Mesothelial cell of epicardium (in vitro differentiated cells): Measurements from ENCODE around the gene SERPINB1. TPM values are rescaled to one million over a fixed set of nuclear protein-coding genes. Genes with fewer than 3 reads are reported as not detected.
"Not testable (repeated sequence)": the region's sequence is repeated elsewhere in the genome, so short reads cannot be mapped to it uniquely, and the experiment has no call there.

Experiments
- DNase-seq, 2 experiments: peaks; one replicate each; pipeline ENCODE4 v3.0.0; 2021; ENCODE audit warnings: low spot score in 2 of 2; ENCODE audit not compliant: unreplicated experiment in 2 of 2
- H3K27ac Mint-ChIP-seq: 2 replicates; pipeline ENCODE4 v1.8.0; 2021; ENCODE audit warnings: mixed read lengths
- H3K27me3 Mint-ChIP-seq: 2 replicates; pipeline ENCODE4 v1.8.0; 2021; ENCODE audit warnings: low read depth, mixed read lengths
- H3K36me3 Mint-ChIP-seq: 2 replicates; pipeline ENCODE4 v1.8.0; 2021; ENCODE audit warnings: mixed read lengths
- H3K4me1 Mint-ChIP-seq: 2 replicates; pipeline ENCODE4 v1.8.0; 2021; ENCODE audit warnings: mixed read lengths
- H3K4me3 Mint-ChIP-seq: 2 replicates; pipeline ENCODE4 v1.8.0; 2021; ENCODE audit warnings: mild to moderate bottlenecking, moderate library complexity, mixed read lengths
- H3K9me3 Mint-ChIP-seq: 2 replicates; pipeline ENCODE4 v1.8.0; 2021; ENCODE audit warnings: mixed read lengths
- total RNA-seq: library from RNA; stranded (reverse); gene quantifications from 3 replicates; pipeline ENCODE4 v1.2.1, GENCODE V29; 2021
- TF ChIP-seq, protein P1 (sequence below): fragments of 200-600 bp; sonication (generic); IDR thresholded peaks from one replicate; pipeline ENCODE4 v1.5.0; 2021; ENCODE audit warnings: antibody characterized with exemption; ENCODE audit not compliant: unreplicated experiment

SERPINB1 gene
- total RNA-seq, 1 donor from 2014 or later: 18.5 TPM

DNA sequence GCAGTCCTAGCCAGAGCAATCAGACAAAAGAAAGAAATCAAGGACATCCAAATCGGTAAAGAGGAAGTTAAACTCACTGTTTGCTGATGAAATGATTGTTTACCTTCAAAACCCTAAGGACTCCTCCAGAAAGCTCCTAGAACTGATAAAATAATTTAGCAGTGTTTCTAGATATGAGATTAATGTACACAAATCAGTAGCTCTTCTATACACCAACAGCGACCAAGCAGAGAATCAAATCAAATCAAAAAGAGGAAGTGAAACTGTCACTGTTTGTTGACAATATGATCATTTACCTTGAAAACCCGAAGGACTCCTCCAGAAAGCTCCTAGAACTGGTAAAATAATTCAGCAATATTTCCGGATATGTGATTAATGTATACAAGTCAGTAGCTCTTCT, 39.8 kb upstream of the SERPINB1 start:
- Mint-ChIP-seq H3K9me3 (peaks cover 34% of the 10 kb centered on the region), H3K36me3 (peaks cover 9% of the 10 kb centered on the region), H3K27me3 (no peaks in the 10 kb centered on the region), H3K4me3 (no peak overlapping the region), H3K27ac (no peak overlapping the region), H3K4me1 (peaks cover 18% of the 10 kb centered on the region)
- TF ChIP-seq, protein P1, sequence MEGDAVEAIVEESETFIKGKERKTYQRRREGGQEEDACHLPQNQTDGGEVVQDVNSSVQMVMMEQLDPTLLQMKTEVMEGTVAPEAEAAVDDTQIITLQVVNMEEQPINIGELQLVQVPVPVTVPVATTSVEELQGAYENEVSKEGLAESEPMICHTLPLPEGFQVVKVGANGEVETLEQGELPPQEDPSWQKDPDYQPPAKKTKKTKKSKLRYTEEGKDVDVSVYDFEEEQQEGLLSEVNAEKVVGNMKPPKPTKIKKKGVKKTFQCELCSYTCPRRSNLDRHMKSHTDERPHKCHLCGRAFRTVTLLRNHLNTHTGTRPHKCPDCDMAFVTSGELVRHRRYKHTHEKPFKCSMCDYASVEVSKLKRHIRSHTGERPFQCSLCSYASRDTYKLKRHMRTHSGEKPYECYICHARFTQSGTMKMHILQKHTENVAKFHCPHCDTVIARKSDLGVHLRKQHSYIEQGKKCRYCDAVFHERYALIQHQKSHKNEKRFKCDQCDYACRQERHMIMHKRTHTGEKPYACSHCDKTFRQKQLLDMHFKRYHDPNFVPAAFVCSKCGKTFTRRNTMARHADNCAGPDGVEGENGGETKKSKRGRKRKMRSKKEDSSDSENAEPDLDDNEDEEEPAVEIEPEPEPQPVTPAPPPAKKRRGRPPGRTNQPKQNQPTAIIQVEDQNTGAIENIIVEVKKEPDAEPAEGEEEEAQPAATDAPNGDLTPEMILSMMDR: no peak
- DNase-seq: no peak

DNA sequence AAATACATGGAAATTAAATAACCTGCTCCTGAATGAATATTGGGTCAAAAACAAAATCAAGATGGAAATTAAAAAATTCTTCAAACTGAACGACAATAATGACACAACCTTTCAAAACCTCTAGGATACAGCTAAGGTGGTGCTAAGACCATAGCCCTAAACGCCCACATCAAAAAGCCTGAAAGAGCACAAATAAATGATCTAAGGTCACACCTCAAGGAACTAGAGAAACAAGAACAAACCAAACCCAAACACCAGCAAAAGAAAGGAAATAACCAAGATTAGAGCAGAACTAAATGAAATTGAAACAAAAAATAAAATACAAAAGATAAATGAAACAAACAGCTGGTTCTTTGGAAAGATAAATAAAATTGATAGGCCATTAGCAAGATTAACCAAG, 38.5 kb upstream of the SERPINB1 start:
- not testable (repeated sequence) for H3K27me3 Mint-ChIP-seq, H3K27ac Mint-ChIP-seq, DNase-seq, H3K4me3 Mint-ChIP-seq, H3K36me3 Mint-ChIP-seq
- Mint-ChIP-seq H3K9me3 (peaks cover 34% of the 10 kb centered on the region), H3K4me1 (peaks cover 21% of the 10 kb centered on the region)

DNA sequence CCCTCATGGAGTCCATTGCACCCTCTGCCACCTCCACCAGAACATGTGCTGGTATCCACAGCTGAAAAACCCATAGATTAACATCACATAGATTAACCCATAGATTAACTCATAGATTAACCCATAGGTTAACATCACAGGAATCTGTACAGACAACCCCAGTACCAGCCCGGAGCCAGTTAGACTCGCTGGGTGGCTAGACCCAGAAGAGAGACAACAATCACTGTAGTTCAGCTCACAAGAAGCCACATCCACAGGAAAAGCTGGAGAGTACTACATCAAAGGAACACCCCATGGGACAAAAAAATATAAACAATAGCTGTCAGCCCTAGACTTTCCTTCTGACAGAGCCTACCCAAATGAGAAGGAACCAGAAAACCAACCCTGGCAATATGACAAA, 36.3 kb upstream of the SERPINB1 start:
- DNase-seq: no peak
- peaks cover 34% of the 10 kb centered on the region for H3K9me3 Mint-ChIP-seq
- H3K36me3 Mint-ChIP-seq: peaks cover 9% of the 10 kb centered on the region
- TF ChIP-seq, protein P1: no peak
- no peaks in the 10 kb centered on the region for H3K27me3 Mint-ChIP-seq
- H3K4me3 Mint-ChIP-seq: no peak overlapping the region
- peaks cover 26% of the 10 kb centered on the region for H3K4me1 Mint-ChIP-seq
- peak overlapping the region; percentile 23 for H3K27ac Mint-ChIP-seq

DNA sequence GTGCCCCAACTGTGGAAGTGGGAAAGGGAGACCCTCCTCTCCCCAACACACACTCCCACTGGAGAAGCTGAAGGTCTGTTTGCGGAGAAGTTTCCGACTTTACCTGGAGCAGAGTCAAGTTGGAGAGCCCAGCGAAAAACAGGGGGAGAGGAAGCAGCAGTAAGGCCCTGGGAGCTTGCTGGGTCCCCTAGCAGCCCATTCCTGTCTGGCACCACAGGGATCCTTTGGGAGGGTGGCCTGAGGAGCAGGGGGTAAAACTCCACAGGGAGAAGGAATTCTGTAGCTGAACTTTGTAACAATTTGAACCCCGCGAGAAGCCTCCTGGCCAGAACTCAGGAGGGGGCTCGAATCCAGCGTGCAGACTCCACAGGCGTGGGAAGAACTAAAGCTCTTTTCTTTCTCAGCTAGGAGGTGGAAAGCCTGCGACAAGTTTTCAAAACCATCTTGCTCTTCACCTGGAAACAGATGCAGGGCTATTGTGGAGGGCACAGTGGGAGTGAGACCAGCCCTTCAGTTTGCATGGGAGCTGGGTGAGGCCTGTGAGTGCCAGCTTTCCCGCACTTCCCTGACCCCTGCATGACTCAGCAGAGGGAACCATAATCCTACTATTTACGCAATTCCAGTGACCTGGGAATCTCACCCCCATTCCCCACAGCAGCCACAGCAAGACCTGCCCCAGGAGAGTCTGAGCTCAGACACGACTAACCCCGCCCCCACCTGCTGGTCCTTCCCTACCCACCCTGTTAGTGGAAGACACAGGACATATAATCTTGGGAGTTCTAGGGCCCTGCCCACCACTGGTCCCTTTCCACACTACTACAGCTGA, 35.6 kb upstream of the SERPINB1 start:
- Mint-ChIP-seq H3K27ac (peak overlapping the region; percentile 90), H3K9me3 (peaks cover 31% of the 10 kb centered on the region), H3K4me1 (peaks cover 32% of the 10 kb centered on the region), H3K36me3 (peaks cover 9% of the 10 kb centered on the region), H3K4me3 (no peak overlapping the region), H3K27me3 (no peaks in the 10 kb centered on the region)
- TF ChIP-seq, protein P1: no peak
- no peak for DNase-seq

DNA sequence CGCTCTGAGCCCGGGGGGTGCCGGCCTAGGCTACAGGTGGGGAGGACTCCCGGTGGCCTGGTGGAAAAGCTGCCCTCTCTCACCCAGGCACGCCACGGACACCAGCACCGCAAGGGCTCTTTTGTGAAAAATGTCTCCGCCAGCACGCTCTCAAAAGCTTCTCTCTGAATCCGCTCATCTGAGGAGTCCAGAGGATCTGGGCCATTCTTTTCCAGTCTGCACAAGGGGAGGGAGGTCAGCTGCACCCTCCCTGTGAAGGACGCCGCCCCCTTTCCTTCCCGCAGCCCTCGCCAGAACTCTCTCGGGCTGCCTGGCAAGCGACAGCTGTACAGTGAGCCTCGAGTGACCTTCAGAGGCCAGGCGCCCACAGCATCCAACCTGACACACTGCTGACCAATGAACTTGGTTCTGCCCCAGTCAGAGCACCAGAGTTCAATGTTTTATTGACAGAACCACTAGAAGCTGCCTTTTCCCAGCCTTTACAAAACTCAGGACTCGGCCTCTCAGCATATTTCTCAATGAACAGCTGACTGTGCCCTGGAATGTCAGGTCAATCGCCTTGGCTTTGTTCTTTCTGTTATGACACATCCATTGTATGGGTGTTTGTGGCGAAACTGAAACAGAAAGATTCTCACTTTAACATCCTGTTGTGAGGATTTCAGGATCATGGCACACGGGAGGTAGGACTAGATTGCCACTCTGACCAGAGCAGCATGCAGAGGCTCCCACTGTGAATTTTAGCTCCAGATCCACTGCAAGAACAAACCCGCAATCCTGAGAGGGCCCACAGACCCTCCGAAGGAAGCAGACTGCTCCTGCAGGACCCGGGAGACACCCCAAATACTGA, 34.8 kb upstream of the SERPINB1 start:
- Mint-ChIP-seq H3K9me3 (peaks cover 23% of the 10 kb centered on the region), H3K4me3 (peak overlapping the region; percentile 84), H3K4me1 (peaks cover 32% of the 10 kb centered on the region), H3K27me3 (no peaks in the 10 kb centered on the region), H3K36me3 (peaks cover 3% of the 10 kb centered on the region), H3K27ac (peak overlapping the region; percentile 90)
- DNase-seq: no peak
- TF ChIP-seq, protein P1: no peak
